HEK293 (cell line): Measurements from ENCODE around the gene SORT1.

Experiments
- CTCF ChIP-seq: fragments of 450-650 bp; formaldehyde crosslinking; IDR thresholded peaks from 2 replicates; pipeline ENCODE4 v1.5.1; 2016; ENCODE audit warnings: missing biosample characterization, missing genetic modification characterization
- KLF17 ChIP-seq: fragments of 450-650 bp; formaldehyde crosslinking; IDR thresholded peaks from 2 replicates; pipeline ENCODE4 v1.5.1; 2016; ENCODE audit warnings: missing biosample characterization, missing genetic modification characterization
- PATZ1 ChIP-seq: fragments of 450-650 bp; formaldehyde crosslinking; IDR thresholded peaks from 2 replicates; pipeline ENCODE4 v1.5.1; 2016; ENCODE audit warnings: missing biosample characterization, missing genetic modification characterization
- PBX3 ChIP-seq: sonication (generic); formaldehyde crosslinking; IDR thresholded peaks from 2 replicates; pipeline ENCODE4 v1.8.1; 2022; ENCODE audit warnings: mild to moderate bottlenecking, moderate library complexity, missing genetic modification reagents
- REST ChIP-seq: fragments of 450-650 bp; formaldehyde crosslinking; IDR thresholded peaks from 2 replicates; pipeline ENCODE4 v1.5.1; 2016; ENCODE audit warnings: missing biosample characterization, missing genetic modification characterization
- ZBTB8A ChIP-seq: fragments of 450-650 bp; formaldehyde crosslinking; IDR thresholded peaks from 2 replicates; pipeline ENCODE4 v1.5.1; 2016; ENCODE audit warnings: missing biosample characterization, missing genetic modification characterization
- ZIC2 ChIP-seq: fragments of 450-650 bp; formaldehyde crosslinking; IDR thresholded peaks from 2 replicates; pipeline ENCODE4 v1.5.1; 2016; ENCODE audit warnings: missing biosample characterization, missing genetic modification characterization
- ZNF274 ChIP-seq, 2 experiments: fragments of 200-500 bp in 1 of 2; fragments of 450-650 bp in 1 of 2; sonication (Bioruptor generic) in 1 of 2; formaldehyde crosslinking in 1 of 2; IDR thresholded peaks; 2 replicates each; pipeline versions ENCODE4 v1.5.1 to v1.6.1; 2014 to 2016; ENCODE audit warnings: borderline replicate concordance in 1 of 2, inconsistent platforms in 1 of 2, low read length in 1 of 2, missing biosample characterization in 1 of 2, missing genetic modification characterization in 1 of 2
- ZNF292 ChIP-seq: fragments of 450-650 bp; formaldehyde crosslinking; IDR thresholded peaks from 2 replicates; pipeline ENCODE4 v1.5.1; 2016; ENCODE audit warnings: low read depth, missing biosample characterization, missing genetic modification characterization, borderline replicate concordance
- ZNF692 ChIP-seq: fragments of 450-650 bp; formaldehyde crosslinking; IDR thresholded peaks from 2 replicates; pipeline ENCODE4 v1.5.1; 2016; ENCODE audit warnings: missing biosample characterization, missing genetic modification characterization
- ZNF792 ChIP-seq: fragments of 450-650 bp; formaldehyde crosslinking; IDR thresholded peaks from 2 replicates; pipeline ENCODE4 v1.5.1; 2016; ENCODE audit warnings: missing biosample characterization, missing genetic modification characterization

GRCh38 chr1:109379907-109380306 is 17.8 kb downstream of the SORT1 start:
- no peak for TF ChIP-seq ZNF274 (IDR thresholded peaks at IDR 0.05; ENCODE audit: low read length)
- no peak for TF ChIP-seq ZNF274 (tag by site-specific recombination; IDR thresholded peaks at IDR 0.05; ENCODE audit: borderline replicate concordance)
- TF ChIP-seq ZNF292 (tag by site-specific recombination), result no peak
- TF ChIP-seq REST (tag by site-specific recombination), result no peak
- no peak for TF ChIP-seq ZNF692 (tag by site-specific recombination)
- no peak for TF ChIP-seq CTCF (tag by site-specific recombination)
- TF ChIP-seq ZNF792, result no peak
- TF ChIP-seq ZIC2 (tag by site-specific recombination), result no peak
- TF ChIP-seq ZBTB8A (tag by site-specific recombination), result no peak
- TF ChIP-seq PATZ1 (tag by site-specific recombination), result no peak
- TF ChIP-seq KLF17, result no peak
- TF ChIP-seq PBX3, result no peak
